GM18858 (cell line): Measurements from ENCODE around the gene LZTFL1.

Source experiments
- ATAC-seq: cut with Tn5 transposase; IDR thresholded peaks from one replicate; pipeline ENCODE4 v1.9.1; 2021; ENCODE audit not compliant: unreplicated experiment

The LZTFL1 gene

GRCh38 chr3:45814322-45814721 lies 27.6 kb downstream of the LZTFL1 start:
- ATAC-seq, result no peak

DNA sequence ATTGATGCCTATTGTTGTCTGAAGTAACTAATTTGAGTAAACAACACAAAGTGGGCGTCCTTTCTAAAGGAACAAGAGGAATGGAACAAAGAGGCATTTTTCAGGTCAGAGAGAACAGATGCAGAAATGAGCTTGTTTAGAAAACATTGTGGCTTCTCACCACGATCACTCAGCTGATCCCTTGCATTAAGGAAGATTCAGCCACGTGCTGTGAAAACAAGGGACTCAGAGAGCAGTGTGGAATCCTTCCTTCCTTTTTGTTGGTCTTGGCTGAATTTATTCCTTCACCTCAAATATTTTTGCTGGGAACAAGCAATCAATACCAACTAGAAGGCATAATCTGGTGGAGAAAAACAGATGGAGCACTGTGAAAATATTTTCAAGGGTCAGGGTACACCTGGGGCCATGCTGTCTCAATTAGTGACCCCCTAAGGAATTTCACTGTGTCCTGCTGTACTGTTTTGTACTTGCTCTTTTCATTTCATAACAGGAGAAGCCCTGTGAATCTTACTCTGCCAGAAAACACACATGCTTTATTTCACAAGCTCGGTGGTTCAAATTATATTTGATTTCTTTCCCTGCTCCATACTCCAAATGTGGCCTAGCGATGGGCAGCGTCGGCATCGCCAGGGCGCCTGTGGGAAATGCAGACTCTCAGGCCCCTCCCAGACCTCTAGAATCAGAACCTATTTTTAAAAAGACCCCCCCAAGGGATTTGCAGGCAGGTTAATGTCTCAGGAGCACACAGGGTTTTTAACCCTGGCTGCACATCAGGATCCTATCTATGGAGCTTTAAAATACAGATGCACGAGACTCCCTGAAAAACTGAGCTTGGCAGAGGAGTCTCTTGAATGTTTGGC lies 34.0 kb downstream of the LZTFL1 start:
- ATAC-seq, result no peak

- no peak for ATAC-seq
Observed at GRCh38 chr3:45807133-45807532, 34.8 kb downstream of the LZTFL1 start.

DNA sequence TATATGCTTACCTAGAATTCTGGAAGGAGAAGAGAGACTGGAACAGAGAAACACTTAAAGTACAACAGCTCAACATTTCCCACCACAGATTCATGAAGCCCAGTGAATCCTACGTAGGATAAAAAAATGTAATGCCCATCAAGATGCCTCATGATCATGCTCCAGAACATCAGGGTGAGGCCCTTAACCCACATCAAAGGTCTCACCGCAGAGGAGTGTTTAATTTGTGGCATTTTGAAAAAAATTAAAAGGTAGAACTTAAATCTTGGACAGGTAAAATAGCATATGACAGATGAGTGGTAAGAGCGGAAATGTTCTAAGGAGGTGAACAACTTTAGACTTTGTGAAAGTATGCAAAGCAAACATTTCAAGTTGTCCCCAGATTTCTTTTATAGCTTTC lies 35.8 kb downstream of the LZTFL1 start:
- ATAC-seq, result no peak

DNA sequence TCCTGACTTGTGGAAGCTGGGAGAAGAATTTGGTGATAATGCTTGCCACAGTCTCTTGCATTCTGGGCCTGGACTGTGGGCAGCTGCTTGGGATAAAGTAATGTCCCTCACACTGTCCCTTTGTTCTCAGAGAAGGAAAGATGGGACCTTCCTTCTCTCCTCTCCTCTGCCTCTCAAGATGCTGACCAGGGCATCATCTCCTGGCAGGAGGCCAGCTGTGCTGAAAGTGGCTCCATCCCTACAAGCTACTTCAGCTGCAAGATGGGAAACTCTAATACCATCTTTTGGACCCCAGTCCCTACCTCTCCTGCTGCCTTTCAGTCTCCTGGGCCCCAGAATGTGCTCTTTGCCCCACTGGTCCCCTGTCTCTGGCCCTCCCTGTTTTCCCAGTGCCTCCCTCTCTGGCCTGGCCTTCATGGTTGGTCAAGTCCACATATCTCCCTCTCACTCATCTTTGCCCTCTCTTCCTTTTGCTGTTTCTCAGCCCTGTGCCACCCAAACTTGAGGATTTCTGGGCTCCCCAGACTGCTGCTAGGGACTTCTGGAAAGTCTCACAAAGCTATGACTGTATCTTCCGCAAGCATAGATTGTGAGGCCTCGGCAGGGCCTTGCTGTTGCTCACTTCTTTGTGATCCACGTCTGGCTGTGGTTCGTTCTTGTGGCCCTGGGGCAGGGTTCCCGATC lies 38.5 kb downstream of the LZTFL1 start:
- no peak for ATAC-seq

DNA sequence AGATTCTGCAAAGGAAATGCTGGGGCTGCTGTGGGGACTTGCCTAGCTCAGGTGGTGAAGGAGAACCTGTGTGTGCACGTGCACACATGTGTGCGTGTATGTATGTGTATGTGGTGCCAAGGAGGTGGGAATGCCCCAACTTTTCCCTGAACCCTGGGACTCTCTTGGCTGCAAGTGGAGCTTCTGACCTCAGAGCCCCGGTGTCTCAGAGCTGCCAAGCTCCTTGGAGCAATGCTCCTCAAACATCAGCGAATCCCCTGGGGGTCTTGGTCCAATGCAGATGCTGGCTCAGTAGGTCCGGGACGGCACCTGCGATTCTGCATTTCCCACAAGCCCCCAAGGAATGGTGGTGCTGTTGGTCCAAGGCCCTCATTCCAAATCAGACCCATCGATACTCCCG lies 39.8 kb downstream of the LZTFL1 start:
- no peak for ATAC-seq

DNA sequence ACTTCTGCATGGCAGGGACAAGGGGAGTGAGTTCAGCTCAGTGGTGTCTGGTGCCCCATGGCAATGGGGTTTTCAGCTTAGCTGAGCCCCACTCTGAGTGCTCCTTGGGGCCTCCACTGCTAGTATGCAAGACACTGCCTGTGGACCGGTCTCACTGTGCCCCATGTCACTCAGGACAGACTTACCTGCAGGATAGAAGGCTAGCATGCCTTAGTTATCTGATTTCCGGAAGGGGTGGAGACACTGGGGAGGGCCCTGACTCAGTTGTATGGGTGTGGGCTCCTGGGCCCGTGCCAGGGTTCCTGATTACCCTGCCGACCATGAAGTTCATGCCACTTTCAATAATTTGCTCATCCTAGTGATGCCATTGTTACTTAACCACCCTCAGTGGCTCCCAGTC lies 41.3 kb downstream of the LZTFL1 start:
- ATAC-seq, result no peak

GRCh38 chr3:45799586-45799985 lies 42.3 kb downstream of the LZTFL1 start:
- no peak for ATAC-seq

DNA sequence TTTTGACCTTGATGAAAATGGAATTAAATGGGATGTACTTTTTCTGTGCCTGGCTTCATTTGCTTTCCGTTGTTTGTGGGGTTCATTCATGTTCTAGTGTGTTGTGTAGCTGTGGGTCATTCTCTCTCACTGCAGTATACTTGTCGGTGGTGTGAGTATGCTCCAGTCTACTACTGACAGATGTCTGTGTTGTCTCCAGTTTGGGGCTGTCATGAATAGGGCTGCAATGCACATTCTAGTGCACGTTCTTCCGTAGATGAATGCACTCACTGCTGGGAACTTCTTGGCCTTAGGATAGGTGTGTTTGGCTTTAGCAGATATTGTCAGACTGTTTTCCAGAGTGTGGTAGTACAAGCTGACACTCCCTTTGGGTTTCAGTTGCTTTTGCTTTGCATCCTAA lies 43.9 kb downstream of the LZTFL1 start:
- ATAC-seq, result no peak

GRCh38 chr3:45796902-45797637 lies 44.8 kb downstream of the LZTFL1 start:
- ATAC-seq, result no peak

GRCh38 chr3:45795882-45796765 lies 45.8 kb downstream of the LZTFL1 start, which contains the start of gene SLC6A20:
Gene SLC6A20 (minus strand): TSS chr3:45796536. CDS start chr3:45796419, 117 bp downstream.
- ATAC-seq, result no peak

DNA sequence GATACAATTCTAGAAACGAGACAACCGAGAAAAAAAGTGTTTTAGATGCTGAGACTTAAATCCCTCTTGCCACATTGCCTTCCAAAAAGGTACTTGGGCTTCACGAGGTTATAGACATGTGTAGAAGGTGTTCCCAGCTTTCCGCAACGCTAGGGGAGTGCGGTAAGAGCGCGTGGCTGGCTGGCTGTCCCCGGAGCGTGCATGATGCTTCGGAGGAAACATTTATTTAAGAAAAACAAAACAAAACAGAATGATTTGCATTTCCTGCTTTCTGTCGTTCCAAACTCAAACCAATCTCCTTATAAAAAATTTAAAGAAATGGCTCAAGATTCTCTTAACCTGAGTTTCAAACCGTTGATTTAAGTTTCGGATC lies 46.4 kb downstream of the LZTFL1 start:
- no peak for ATAC-seq

- no peak for ATAC-seq
Observed at GRCh38 chr3:45794660-45795059, 47.3 kb downstream of the LZTFL1 start.

DNA sequence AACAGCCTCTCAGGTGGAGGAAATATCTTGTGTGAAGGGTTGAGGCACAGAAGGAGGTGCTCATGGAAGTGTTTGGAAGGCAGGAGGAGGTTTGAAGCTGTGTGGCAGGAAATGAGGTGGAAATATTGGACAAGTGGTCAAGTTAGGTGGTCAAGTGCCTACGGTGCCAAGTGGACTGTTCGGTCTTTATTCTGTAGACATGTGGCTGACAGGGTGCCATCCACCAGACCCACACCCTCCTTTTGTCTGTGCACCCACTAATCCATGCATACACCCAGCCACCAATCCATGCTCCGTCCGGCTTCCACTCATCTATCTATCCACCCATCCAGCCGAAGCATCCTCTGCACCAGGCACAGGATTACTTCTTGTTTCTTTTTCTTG lies 47.8 kb downstream of the LZTFL1 start:
- no peak for ATAC-seq

- no peak for ATAC-seq
Observed at GRCh38 chr3:45793482-45794176, 48.3 kb downstream of the LZTFL1 start.

DNA sequence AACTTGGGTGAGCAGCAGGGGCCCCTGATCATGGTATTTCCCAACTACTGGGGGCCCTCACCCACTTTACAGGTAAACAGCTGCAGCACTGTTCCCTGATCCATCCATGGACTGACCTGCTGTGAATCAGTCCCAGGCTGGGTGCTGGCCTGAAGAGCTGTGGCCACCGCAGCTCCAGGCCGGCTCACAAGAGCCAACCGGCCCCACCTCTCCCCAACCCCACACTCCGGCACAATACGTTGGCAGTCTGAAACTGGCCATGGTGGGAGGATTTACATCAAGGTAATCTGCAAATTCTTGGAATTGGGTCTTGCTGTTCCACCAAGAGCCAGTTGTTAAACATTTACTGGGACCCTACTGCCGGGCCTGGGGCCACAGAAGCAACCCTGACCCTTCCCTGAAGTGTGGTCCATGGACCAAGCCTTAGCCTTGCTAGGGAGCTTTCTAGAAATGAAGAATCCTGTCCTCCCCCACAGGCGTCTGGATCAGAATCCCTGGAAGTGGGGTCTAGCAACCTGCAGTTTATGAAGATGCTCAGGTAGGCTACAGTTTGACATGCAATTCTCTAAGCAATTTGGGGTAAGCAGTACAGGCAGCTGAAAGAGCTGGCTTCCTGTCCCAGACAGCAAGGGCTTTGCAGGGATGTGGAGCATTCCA lies 49.3 kb downstream of the LZTFL1 start:
- ATAC-seq, result no peak

- no peak for ATAC-seq
Observed at GRCh38 chr3:45792036-45792435, 49.9 kb downstream of the LZTFL1 start.

DNA sequence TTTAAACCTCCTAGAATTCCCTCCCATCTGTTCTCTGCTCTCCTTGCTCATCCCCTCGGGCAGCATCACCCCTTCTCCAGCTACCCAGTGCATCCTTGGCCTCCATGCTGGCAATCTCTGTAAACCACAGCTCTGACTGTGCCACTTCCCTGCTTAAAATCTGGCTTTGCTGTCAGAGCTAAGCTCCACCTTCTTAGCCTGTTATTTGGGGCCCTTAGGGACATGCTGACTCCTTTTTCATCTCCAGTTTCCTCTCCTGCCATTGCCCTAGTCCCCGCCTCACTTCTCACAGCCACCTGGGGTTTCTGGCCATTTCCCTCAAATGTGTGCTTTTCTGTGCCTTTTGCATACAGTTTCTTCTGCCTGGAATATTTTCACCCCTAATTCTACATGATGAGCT lies 51.3 kb downstream of the LZTFL1 start:
- ATAC-seq, result no peak

DNA sequence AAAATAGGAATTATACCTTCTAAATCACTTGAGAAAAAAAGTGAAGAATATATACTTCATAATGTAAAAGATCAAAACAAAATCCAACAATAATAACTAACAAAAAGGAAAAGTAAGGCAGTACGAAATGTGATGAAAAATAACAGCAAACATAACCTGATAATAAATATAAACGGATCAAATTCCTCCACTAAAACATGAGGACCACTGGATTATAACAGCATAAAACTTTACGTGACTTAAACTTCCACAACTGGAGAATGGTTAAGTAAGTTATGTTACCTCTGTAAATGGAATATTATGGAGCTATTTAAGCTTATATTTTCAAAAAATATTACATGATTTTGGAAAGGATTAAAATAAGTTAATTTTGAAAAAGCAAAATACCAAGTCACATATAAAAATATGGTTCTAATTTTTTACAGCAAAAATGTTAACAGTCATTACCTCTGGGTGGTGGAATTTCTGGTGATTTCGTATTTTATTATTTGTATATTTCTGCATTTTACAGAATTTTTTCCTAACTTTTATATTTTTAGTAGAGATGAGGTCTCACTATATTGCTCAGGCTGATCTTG lies 52.6 kb downstream of the LZTFL1 start:
- ATAC-seq, result no peak
